Measurements from ENCODE around the gene SUSD1. TPM values are rescaled to one million over a fixed set of nuclear protein-coding genes. Genes with fewer than 3 reads are reported as not detected.
A peak's percentile ranks its signal among the peaks of the same experiment; 100 is the strongest.

Gene SUSD1
- total and polyA plus RNA-seq, 2 of the 13 experiments (the other 11 are each of a cell fraction or from before 2014, with no cell fraction given): 25.9 to 32.3 TPM

DNA sequence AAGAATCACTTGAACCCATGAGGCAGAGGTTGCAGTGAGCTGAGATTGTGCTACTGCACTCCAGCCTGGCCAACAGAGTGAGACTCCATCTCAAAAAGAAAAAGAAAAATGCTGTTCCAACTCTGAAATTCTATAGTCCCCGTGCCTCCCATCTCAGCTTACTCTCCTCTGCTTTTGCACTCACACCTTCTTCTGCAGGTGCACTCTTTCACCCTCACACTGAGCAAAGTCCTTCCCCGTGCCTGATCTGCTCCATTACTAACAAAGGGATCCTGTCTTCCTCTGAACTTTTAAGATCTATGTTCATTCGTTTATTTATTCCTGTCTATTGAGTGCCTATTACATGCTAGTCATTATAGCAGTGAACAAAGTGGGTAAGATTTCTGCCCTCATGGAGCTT lies 47.8 kb downstream of the SUSD1 start:
- H3K27me3 ChIP-seq (ENCODE audit: control insufficient read depth in 1 of 2, insufficient read depth in 2 of 2, low read length in 2 of 2): no peaks in the 10 kb centered on the region
- H3K9me3 ChIP-seq (ENCODE audit: low read length): no peaks in the 10 kb centered on the region
- H4K20me1 ChIP-seq (ENCODE audit: insufficient read depth, low read length): no peaks in the 10 kb centered on the region
- no peak for FAIRE-seq
- H3K79me2 ChIP-seq (ENCODE audit: insufficient read depth, low read length): no peaks in the 10 kb centered on the region
- no TSS peak for BruUV-seq (replicated peaks)
- H3K4me1 ChIP-seq (ENCODE audit: insufficient read depth, low read length): peaks cover 63% of the 10 kb centered on the region
- CTCF ChIA-PET (ENCODE audit: low intra/inter-chr PET ratio, low total read pairs): no interaction called here
- peak; percentile 29 for DNase-seq (ENCODE audit: low spot score)
- peaks cover 2 to 11% of the 10 kb centered on the region in 2 experiments; a peak in 4 of 5 replicates for H3K36me3 ChIP-seq (replicated peaks in 1 of 2; ENCODE audit: control insufficient read depth in 1 of 2, insufficient read depth in 2 of 2, low read length in 2 of 2)
- peak overlapping the region; percentile 40; the same call in 1 of the 2 replicates for H3K4me2 ChIP-seq (ENCODE audit: low read depth, low read length)
- no peak overlapping the region for H2AFZ ChIP-seq (ENCODE audit: low read length)
- intact Hi-C loops (cut with micrococcal nuclease; ENCODE audit: unreplicated experiment): loop anchor here (5.0 kb wide), 1 partner anchor 40 kb away; no protein-coding TSS in a partner anchor
- peak; percentile 47; the same call in 2 of the 3 replicates for ATAC-seq
- H3K4me3 ChIP-seq (replicated peaks in 1 of 3; ENCODE audit: insufficient read depth in 1 of 3, low read depth in 2 of 3, low read length in 3 of 3): no peak overlapping the region
- peak overlapping the region; percentile 22 for H3K27ac ChIP-seq (ENCODE audit: extremely low read length, insufficient read depth, low read length)
- in situ Hi-C loops (cut with HindIII; ENCODE audit: extremely low pct_ligation_motif_present, low pct_unique_long_range_greater_than_20kb): no loop called here
- H3K9ac ChIP-seq (ENCODE audit: insufficient read depth, low read depth, low read length): no peak overlapping the region
- WGBS (ENCODE audit: low lambda C conversion rate): 38% methylated on average over 3 of the region's 3 CpGs
- POLR2A ChIA-PET: no interaction called here
- TF ChIP-seq ZSCAN25 (CRISPR knock-in tag; IDR thresholded peaks at IDR 0.05) (peak; percentile 78), ZNF121 (CRISPR knock-in tag; IDR thresholded peaks at IDR 0.05) (peak; percentile 8; the same call in 1 of the 2 replicates), ZFP37 (CRISPR knock-in tag; IDR thresholded peaks at IDR 0.05; ENCODE audit: borderline replicate concordance) (no peak), ZNF256 (CRISPR knock-in tag; conservative IDR thresholded peaks at IDR 0.05) (no peak), HNF4A (CRISPR knock-in tag; IDR thresholded peaks at IDR 0.05) (peak; percentile 47; the same call in 1 of the 2 replicates), SALL2 (CRISPR knock-in tag; IDR thresholded peaks at IDR 0.05) (no peak)
- TF ChIP-seq, protein P1, sequence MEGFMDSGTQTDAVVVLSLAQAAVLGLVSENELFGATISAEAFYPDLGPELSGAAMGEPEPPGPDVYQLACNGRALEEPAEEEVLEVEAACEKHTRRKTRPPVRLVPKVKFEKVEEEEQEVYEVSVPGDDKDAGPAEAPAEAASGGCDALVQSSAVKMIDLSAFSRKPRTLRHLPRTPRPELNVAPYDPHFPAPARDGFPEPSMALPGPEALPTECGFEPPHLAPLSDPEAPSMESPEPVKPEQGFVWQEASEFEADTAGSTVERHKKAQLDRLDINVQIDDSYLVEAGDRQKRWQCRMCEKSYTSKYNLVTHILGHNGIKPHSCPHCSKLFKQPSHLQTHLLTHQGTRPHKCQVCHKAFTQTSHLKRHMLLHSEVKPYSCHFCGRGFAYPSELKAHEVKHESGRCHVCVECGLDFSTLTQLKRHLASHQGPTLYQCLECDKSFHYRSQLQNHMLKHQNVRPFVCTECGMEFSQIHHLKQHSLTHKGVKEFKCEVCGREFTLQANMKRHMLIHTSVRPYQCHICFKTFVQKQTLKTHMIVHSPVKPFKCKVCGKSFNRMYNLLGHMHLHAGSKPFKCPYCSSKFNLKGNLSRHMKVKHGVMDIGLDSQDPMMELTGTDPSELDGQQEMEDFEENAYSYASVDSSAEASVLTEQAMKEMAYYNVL (CRISPR knock-in tag; IDR thresholded peaks at IDR 0.05; ENCODE audit: borderline replicate concordance): 0 out of 2 replicates have a peak, but pooled peaks have one; percentile 16
- TF ChIP-seq, protein P2, sequence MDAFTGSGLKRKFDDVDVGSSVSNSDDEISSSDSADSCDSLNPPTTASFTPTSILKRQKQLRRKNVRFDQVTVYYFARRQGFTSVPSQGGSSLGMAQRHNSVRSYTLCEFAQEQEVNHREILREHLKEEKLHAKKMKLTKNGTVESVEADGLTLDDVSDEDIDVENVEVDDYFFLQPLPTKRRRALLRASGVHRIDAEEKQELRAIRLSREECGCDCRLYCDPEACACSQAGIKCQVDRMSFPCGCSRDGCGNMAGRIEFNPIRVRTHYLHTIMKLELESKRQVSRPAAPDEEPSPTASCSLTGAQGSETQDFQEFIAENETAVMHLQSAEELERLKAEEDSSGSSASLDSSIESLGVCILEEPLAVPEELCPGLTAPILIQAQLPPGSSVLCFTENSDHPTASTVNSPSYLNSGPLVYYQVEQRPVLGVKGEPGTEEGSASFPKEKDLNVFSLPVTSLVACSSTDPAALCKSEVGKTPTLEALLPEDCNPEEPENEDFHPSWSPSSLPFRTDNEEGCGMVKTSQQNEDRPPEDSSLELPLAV (CRISPR knock-in tag; conservative IDR thresholded peaks at IDR 0.05; ENCODE audit: low read depth): no peak

All from HepG2 (cell line).